HG02938 (cell line): ENCODE measurements around the gene RNF112.

ENCODE experiments used
- ATAC-seq: cut with Tn5 transposase; IDR thresholded peaks from one replicate; pipeline ENCODE4 v1.9.1; 2021; ENCODE audit warnings: mild to moderate bottlenecking, moderate library complexity; ENCODE audit not compliant: unreplicated experiment

RNF112 gene

DNA sequence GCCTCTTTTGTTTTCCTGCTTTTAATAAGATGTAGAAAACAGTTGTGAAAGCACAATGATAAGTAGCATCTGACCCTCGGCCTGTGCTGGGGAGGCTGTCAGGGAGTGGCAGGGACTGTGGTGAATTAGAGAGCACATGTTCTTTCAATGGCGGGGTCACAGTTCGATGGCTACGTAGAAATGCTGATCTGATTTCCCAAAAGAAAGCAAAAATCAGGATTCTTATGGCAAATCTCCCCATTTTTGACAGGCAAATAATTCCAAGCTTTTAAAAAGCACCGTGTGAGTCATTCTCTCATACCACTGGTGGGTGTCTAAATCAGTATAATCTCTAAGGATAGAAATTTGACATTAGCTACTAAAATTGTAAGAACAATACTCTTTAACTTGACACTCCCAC is 36.9 kb upstream of the RNF112 start:
- no peak for ATAC-seq

DNA sequence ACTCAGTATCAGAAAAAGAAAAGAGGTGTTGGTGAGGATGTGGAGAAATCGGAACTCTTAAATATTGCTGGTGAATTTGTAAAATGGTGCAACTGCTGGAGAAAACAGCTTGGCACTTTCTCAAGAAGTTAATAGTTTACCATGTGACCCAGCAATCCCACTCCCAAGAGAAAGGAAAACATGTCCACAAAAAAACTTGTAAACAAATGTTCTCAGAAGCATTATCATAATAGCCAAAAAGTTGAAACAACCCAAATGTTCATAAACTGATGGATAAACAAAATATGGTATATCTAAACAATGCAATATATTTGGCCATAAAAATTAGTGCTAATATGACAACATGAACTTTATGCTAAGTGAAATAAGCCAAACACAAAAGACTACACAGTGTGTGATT is 35.3 kb upstream of the RNF112 start:
- ATAC-seq, result no peak

DNA sequence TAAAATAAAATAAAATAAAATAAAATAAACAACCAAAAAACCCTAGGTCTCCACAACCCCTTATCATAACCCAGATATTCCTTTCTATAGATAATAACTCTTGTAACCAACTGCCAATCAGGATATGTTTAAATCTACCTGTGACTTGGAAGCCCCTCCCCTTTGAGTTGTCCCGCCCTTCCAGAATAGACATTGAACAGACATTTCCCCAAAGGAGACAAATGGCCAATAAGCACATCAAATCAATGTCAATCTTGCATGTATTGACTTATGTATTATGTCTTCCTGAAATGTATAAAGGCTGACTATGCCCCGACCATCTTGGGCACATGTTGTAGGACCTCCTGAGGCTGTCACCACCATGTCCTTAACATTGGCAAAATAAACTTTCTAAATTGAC is 34.2 kb upstream of the RNF112 start:
- no peak for ATAC-seq

DNA sequence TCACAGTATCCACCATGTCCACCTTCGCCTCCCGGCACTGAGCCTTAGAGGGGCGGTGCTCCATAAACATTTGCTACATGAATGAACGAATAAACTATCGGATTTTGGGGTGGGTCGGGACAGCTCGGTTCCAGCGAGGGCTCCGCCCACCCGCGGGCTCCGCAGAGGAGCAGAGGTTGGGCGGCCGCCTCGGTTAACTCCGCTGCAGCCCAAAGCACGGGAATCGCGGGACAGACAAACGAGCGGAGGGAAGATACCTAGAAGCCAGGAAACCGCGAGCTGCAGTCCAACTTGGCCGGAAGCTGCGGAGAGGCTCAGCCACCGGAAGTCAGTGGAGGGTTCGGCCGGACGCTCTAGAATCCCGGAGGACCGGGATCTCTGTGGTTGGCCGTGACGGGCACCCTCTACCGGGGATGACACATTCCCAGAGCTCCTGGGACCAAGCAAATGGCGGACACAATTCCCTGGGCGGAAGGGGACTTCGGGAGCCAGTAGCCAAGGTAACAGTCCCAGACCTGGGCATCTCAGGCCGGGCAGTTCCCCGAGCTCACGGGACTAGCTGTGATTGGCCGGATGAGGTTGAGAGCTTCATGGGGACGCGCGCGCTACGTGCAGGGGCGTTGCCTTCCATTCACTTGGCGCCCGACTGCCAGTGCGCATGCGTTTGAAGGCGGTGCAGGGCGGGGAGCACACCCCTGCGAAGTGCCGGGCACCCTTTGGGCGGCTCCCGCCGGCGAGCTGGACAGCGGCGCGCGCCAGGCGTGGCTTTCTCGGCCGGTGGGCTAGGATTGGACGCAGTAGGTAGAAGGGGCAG is 33.2 kb upstream of the RNF112 start:
- ATAC-seq, result peak; percentile 93

DNA sequence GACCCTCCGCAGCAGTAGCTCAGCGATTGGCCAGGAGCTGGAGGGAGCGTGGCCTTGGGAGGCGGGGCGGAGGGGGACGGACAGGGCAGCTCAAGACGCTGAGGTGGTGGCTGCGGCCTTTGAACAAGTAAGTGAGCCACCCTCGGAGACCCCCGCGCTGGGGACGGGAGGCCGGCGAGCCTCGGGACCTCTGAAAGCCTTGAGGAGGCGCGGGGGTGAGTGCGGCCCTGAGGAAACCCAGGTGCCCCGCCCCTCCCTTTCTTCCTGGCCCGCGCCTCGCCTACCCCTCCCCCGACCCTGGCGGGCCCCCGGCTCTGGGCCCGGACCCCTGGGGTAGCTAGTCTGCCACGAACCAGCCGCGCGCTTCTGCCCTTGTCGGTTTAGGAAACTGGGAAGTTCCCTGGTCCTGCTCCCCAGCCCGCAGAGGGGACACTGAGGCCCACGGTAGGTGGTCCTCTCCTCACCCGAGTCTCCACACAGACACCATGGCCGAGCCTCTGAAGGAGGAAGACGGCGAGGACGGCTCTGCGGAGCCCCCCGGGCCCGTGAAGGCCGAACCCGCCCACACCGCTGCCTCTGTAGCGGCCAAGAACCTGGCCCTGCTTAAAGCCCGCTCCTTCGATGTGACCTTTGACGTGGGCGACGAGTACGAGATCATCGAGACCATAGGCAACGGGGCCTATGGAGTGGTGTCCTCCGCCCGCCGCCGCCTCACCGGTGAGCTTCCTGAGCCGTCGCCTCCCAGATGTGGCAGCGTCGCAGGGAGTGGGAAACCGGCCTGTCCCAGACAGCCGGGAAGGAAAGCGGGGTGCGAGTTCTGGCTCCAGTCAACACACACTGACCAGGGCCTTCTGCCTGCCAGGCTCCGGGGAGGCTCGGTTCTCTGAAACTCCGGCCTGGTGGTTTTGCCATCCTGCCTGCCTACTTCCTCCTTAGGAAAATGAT is 32.3 kb upstream of the RNF112 start, which contains the start of gene MAPK7:
Gene MAPK7 (plus strand): TSS at position 83 of the 945 bp plus-strand sequence. CDS start 403 bp downstream, at position 486.
- ATAC-seq, result peak; percentile 16

DNA sequence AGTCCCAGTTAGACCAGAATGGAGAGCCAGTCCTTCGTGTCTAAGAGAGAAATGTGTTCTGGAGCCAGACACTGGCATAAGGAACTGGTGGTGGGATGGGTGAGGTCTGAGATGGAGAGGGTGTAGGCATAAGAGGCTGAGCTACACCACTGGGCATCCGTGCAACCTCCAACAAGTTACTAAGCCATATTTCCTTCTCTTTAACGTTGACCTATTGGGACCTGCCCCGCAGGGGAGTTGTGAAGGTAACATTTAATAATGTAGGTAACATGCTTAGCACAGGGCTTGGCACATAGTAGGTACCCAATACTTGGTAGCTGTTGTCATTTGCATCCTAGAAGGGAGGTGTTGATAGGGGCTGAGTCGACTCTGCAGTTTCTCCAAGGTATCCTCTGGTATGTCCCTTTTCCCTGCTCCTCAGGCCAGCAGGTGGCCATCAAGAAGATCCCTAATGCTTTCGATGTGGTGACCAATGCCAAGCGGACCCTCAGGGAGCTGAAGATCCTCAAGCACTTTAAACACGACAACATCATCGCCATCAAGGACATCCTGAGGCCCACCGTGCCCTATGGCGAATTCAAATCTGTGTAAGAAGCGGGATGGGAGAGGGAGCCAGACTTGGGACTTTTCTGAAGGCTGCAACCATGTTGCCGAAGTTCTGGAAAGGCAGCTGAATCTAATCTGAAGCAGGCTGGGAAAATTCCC is 31.5 kb upstream of the RNF112 start:
- ATAC-seq, result no peak

DNA sequence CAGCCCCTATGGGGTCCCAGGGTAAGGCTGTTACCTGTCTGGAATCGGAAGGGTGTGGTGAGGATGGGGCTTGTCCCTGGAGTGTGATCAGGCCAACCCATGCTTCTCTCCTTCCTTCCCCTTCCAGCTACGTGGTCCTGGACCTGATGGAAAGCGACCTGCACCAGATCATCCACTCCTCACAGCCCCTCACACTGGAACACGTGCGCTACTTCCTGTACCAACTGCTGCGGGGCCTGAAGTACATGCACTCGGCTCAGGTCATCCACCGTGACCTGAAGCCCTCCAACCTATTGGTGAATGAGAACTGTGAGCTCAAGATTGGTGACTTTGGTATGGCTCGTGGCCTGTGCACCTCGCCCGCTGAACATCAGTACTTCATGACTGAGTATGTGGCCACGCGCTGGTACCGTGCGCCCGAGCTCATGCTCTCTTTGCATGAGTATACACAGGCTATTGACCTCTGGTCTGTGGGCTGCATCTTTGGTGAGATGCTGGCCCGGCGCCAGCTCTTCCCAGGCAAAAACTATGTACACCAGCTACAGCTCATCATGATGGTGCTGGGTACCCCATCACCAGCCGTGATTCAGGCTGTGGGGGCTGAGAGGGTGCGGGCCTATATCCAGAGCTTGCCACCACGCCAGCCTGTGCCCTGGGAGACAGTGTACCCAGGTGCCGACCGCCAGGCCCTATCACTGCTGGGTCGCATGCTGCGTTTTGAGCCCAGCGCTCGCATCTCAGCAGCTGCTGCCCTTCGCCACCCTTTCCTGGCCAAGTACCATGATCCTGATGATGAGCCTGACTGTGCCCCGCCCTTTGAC is 30.3 kb upstream of the RNF112 start:
- ATAC-seq, result no peak

DNA sequence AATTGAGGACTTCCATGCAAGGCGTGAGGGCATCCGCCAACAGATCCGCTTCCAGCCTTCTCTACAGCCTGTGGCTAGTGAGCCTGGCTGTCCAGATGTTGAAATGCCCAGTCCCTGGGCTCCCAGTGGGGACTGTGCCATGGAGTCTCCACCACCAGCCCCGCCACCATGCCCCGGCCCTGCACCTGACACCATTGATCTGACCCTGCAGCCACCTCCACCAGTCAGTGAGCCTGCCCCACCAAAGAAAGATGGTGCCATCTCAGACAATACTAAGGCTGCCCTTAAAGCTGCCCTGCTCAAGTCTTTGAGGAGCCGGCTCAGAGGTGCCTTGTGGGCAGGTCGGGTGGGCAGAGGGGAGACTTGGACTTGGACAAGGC is 29.7 kb upstream of the RNF112 start:
- ATAC-seq, result no peak

DNA sequence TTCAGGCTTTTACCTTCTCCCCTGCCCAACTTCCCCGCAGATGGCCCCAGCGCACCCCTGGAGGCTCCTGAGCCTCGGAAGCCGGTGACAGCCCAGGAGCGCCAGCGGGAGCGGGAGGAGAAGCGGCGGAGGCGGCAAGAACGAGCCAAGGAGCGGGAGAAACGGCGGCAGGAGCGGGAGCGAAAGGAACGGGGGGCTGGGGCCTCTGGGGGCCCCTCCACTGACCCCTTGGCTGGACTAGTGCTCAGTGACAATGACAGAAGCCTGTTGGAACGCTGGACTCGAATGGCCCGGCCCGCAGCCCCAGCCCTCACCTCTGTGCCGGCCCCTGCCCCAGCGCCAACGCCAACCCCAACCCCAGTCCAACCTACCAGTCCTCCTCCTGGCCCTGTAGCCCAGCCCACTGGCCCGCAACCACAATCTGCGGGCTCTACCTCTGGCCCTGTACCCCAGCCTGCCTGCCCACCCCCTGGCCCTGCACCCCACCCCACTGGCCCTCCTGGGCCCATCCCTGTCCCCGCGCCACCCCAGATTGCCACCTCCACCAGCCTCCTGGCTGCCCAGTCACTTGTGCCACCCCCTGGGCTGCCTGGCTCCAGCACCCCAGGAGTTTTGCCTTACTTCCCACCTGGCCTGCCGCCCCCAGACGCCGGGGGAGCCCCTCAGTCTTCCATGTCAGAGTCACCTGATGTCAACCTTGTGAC is 29.1 kb upstream of the RNF112 start:
- ATAC-seq, result no peak

DNA sequence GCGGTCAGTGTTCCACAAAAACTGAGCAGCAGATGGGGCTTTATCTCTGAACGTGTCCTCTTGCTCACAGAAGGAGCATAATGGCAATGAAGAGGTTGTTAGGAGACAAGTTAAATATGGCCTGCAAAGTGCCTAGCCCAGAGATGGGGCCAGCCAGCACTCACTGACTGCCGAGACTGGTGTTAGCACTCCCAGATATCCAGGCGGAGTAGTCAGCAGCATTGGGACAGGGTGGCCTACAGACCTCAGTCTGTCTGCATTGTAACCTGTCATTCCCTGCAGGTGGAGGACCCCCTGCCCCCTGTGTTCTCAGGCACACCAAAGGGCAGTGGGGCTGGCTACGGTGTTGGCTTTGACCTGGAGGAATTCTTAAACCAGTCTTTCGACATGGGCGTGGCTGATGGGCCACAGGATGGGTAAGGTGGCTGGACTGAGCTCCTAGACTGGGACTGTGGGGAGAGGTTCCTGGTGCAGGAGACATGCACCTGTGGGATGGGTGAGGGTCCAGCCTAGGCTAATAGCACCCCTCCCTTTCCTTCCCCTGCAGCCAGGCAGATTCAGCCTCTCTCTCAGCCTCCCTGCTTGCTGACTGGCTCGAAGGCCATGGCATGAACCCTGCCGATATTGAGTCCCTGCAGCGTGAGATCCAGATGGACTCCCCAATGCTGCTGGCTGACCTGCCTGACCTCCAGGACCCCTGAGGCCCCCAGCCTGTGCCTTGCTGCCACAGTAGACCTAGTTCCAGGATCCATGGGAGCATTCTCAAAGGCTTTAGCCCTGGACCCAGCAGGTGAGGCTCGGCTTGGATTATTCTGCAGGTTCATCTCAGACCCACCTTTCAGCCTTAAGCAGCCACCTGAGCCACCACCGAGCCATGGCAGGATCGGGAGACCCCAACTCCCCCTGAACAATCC is 28.2 kb upstream of the RNF112 start:
- no peak for ATAC-seq

DNA sequence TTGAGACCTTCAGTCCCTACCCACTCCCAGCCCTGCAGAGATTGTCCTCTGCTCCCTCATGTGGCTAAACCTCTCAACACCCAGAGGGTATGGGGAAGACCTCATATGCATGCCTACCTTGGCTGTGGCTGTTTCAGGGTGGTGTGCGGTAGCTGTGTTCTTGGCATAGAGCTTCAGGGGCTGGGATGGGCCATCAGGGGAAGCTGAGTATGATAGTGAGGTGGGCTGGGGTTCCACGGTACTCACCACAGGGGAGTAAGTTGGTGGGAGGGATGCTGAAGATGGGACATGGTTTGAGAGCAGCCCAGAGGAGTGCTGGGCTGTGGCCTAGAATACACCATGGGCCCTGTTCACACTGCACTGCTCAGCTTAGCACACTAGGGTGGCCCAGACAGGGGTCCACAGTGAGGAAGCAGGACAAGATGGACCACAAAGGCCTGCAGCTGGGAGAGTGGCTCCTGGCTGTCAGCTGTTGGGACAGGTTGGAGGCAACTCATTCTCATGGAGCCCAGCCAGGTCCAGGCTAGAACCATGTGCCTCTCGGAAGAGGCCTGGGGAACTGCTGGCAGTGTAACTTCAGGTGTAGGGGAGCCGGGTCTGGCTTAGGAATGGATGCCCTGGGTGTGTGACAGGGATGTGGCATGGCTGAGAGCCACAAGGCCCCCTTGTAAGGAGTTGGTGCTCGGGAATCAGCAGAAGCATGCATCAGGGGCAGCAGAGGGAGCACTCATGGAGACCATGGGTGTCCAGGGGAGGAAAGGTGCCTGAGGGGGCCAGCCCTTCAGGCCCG is 27.2 kb upstream of the RNF112 start:
- no peak for ATAC-seq

DNA sequence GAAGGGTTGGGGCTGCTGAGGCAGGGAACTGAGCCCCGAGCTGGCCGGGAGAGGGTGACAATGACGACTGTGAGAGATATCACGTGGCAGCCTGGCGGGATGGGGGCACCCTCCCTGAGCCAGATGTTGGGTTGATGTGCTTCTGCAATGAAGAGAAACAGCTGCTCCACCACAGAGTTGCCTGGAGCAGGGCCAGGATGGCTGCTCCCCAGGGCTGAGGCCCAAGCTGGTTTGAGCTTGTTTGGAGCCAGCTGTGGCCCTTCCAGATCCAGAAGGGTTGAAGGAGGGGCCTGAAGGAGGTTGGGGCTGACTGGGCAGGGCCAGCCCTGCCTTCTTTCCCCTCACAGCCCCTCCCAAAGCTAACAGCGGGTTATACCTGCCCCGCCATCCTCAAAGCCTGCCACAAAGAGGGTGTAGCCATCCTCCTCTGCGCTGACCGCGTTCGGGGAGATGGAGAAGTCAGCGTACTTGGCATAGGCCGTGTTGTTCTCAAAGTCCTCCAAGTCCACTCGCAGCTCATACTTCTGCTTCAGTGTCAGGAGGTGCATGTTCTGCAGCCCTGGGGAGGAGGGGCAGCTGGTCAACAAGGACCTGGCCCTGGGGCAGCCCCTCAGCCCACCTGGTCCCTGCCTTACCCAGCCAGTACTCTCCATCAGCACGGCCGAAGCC is 26.2 kb upstream of the RNF112 start:
- ATAC-seq, result no peak

DNA sequence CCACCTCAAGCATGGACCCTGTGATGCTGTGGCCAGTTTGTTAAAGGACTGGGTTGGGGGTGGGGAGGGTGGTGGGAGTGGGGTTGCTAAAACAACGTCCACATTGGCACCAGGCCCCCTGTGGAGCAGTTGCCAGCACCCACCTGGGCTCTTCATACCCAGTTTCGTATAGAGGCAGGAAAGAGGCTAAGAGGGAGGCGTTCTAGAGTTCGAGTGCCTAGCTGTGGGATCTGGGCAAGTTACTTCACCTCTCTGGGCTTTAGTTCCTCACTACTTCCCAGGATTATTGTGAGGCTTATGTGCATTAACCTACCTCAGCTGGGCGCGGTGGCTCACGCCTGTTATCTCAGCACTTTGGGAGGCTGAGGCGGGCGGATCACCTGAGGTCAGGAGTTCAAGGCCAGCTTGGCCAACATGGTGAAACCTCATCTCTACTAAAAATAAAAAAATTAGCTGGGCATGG is 25.5 kb upstream of the RNF112 start:
- ATAC-seq, result no peak

DNA sequence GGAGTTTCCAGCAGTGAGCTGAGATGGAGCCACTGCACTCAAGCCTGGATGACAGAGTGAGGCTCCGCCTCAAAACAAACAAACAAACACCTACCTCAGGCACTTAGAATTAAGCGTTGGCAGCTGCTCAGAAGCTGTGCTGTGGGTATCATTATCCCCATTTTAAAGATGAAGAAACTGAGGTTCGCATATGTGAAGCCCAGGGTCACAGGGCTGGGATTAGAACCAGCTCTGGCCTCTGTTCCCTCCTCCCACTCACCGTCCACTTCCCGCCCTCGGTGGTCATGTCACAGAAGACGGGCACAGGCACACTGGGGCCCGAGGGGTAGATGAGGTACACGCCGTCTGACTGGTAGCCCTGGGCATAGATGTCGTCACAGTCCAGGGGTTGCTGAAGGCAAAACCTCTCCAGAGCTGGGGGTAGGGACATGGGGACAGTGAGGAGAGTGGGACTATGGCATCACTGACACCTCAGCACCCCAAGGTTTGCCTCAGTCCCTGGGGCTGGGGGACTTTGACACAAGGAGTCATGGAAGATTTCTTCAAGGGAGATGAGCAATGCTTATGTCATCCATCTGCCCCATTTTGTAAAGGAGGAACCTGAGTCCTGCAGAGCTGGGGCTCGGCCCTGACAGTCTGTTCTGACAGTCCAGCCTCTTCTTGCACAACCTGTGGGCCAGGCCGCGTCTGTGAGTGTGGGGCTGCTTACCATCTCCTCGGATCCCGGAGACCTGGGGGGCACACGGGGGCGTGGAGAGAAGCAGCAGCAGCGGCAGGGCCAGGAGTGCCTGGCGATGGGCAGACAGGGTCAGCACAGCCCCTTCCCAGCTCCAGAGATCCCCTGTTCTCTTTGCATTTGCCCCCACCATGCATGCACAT is 24.7 kb upstream of the RNF112 start:
- ATAC-seq, result no peak

DNA sequence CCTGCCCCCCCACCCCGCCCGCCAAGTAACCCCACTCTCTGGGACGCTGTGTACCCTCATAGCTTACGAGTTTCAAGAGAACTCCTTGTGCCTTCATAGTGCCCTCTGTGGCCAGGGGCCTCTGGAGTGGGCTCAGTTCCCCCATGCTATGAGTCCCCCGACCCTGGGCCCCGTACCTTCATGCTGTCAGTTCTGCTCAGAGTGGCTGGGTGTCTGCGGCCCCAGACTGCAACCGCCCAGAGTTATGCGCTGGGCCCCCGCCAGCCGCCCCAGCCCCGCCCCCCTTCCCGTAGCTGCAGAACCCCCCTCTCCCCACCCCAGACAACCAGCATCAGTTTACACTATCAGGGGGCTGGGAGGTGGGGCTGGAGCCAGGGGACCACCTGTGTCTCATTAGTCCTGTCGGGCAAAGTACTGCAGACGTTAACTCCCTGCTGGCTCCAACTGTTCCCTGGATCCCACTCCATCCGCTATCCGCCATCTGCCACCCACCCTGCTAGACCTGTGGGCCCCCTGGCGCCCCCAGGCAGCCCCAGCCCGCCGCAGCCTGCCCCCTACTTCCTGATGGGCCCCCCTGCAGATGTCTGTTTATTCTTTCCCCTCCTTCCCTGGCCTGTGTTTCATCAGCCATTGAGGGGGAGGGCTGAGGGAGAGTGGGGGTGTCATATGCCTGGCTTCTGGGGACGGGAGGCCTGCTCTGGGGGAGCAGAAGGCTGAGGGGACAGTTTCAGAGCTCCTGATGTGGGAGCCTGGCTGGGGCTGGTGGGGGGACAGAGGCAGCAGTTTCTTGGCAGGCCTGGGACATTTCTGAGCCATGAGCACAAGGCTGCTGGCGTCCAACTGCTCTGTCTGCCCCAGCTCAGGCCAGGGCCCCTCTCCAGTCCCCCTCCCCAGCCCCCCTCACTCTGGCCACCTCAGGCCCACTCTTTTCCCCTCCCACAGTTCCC is 23.8 kb upstream of the RNF112 start, which contains the start of gene MFAP4:
Gene MFAP4 (minus strand): TSS at position 217 of the 947 bp plus-strand sequence. CDS start 35 bp downstream, at position 182.
- ATAC-seq, result no peak
